Astrocyte of the spinal cord (primary cell): ENCODE results near the gene APOC1.
A peak's percentile ranks its signal among the peaks of the same experiment; 100 is the strongest.
"Not testable (repeated sequence)": the region's sequence is repeated elsewhere in the genome, so short reads cannot be mapped to it uniquely, and the experiment has no call there.

Experiments
- DNase-seq: peaks from one replicate; pipeline ENCODE4 v3.0.0; 2011; ENCODE audit warnings: low read depth, low spot score
- H3K4me3 ChIP-seq: 2 replicates; pipeline ENCODE4 v1.5.1; 2011; ENCODE audit warnings: low read depth, mild to moderate bottlenecking, low read length, moderate library complexity
- in situ Hi-C: cut with HindIII; loops from 2 replicates; pipeline ENCODE4 v1.10.0; 2017; ENCODE audit warnings: low sequenced_read_pairs
- TF ChIP-seq, protein P1 (sequence below): IDR thresholded peaks from 2 replicates; pipeline ENCODE4 v1.5.1; 2012; ENCODE audit warnings: low read depth, mild to moderate bottlenecking, low read length, inconsistent platforms

APOC1 gene

DNA sequence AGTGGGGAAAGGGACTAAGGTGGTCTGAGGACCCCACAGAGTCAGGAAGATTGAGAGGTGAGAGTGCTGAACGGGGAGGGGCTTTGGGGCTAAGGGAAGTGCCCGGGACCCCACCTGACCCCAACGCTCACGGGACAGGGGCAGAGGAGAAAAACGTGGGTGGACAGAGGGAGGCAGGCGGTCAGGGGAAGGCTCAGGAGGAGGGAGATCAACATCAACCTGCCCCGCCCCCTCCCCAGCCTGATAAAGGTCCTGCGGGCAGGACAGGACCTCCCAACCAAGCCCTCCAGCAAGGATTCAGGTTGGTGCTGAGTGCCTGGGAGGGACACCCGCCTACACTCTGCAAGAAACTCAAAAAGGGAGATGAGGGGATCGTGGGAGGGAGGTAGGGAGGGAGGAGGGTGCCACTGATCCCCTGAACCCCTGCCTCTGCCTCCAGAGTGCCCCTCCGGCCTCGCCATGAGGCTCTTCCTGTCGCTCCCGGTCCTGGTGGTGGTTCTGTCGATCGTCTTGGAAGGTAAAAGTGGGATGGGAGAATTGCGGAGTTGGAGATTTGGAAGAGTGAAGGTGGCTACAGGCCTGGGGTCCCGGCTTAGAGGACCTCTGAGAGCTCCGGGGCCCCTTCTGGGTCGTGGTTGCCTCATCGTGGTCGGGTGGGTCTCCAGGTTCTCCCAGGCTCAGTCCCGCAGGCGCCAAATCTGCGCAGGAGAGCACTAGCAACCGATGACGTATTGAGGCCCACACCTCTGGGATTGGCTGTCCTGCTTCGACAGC lies at the start of gene APOC1:
Gene APOC1 (plus strand): TSS at position 176 of the 774 bp plus-strand sequence. CDS start 284 bp downstream, at position 460.
- peak within 1 kb of the TSS; percentile 53 for H3K4me3 ChIP-seq
- in situ Hi-C loops: not testable (repeated sequence)
- peak; percentile 81 for DNase-seq

DNA sequence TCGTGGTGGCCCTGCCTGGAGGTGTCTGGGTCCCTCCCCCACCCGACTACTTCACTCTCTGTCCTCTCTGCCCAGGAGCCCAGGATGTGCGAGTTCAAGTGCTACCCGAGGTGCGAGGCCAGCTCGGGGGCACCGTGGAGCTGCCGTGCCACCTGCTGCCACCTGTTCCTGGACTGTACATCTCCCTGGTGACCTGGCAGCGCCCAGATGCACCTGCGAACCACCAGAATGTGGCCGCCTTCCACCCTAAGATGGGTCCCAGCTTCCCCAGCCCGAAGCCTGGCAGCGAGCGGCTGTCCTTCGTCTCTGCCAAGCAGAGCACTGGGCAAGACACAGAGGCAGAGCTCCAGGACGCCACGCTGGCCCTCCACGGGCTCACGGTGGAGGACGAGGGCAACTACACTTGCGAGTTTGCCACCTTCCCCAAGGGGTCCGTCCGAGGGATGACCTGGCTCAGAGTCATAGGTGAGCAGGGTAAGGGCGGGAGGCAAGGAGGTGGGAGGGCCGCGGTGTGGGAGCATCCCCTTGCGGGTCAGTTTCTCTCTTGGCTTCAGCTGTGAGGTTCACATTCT lies 49.1 kb upstream of the APOC1 start:
- in situ Hi-C loops: no loop called here
- no peak overlapping the region for H3K4me3 ChIP-seq
- DNase-seq: no peak
- TF ChIP-seq, protein P1, sequence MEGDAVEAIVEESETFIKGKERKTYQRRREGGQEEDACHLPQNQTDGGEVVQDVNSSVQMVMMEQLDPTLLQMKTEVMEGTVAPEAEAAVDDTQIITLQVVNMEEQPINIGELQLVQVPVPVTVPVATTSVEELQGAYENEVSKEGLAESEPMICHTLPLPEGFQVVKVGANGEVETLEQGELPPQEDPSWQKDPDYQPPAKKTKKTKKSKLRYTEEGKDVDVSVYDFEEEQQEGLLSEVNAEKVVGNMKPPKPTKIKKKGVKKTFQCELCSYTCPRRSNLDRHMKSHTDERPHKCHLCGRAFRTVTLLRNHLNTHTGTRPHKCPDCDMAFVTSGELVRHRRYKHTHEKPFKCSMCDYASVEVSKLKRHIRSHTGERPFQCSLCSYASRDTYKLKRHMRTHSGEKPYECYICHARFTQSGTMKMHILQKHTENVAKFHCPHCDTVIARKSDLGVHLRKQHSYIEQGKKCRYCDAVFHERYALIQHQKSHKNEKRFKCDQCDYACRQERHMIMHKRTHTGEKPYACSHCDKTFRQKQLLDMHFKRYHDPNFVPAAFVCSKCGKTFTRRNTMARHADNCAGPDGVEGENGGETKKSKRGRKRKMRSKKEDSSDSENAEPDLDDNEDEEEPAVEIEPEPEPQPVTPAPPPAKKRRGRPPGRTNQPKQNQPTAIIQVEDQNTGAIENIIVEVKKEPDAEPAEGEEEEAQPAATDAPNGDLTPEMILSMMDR: no peak

DNA sequence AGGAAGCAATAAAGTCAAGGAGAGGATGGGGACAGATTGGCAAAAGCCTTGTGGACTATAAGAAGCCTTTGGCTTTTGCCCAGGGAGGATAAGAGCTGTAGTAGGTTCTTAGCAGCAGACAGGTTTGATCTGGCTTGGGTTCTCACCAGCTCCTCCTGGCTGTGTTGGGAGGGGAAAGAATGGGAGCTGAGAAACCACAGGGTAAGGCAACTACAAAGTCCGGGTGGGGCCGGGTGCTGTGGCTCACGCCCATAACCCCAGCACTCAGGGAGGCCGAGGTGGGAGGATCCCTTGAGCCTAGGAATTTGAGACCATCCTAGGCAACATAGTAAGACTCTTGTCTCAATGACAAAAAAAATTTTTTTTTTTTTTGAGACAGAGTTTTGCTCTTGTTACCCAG lies 47.7 kb upstream of the APOC1 start:
- H3K4me3 ChIP-seq: no peak overlapping the region
- in situ Hi-C loops: no loop called here
- no peak for DNase-seq
- TF ChIP-seq, protein P1: no peak

DNA sequence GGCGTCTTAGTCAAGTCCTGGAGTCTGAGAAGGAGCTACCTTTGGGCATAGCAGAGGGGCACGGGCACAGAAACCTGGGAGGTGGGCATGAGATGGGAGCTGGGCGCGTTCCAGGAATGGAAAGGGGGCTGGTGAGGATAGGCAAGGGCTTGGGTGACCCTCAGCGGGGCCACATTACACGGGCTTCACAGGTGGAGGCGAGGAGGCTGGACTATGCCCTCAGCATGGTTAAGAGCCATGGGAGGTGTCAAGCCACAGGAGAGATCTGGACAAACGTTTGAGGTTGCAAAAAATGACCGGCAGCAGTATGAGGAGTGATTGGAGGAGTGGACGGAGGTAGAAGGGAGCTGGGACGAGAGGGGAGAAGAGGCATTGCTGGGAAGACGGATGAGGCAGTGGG lies 46.8 kb upstream of the APOC1 start:
- H3K4me3 ChIP-seq: no peak overlapping the region
- DNase-seq: no peak
- in situ Hi-C loops: no loop called here
- TF ChIP-seq, protein P1: no peak

DNA sequence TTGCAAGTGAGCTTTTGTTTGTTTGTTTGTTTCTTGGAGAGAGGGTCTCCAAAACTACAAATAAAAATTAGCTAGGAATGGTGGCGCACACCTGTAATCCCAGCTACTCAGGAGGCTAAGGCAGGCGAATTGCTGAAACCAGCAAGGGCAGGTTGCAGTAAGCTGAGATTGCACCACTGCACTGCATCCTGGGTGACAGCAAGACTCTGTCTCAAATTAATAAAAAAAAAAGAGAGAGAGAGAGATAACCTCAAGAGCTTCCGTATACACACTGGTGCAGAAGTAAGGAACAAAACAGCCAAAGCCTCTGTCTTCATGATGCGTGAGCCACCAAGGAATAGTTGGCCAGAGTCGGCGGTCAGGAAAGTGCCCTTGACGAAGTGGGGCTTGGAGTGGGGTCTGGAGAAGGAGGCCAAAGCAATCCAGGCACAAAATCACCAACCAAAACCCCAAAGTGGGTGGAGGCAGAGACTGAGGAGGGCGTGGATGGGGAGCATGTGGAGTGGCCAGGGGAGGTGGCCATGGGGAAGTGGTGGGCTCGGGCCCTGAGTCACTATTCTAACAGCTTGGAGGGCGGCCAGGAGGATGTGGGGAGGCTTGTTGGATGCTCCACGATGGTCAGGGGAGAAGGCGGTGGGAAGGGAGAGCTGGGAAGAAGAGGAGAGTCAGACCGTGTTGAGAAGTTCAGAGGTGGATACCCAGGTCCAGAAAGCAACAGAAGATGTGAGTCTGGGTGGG lies 44.5 kb upstream of the APOC1 start:
- in situ Hi-C loops: no loop called here

DNA sequence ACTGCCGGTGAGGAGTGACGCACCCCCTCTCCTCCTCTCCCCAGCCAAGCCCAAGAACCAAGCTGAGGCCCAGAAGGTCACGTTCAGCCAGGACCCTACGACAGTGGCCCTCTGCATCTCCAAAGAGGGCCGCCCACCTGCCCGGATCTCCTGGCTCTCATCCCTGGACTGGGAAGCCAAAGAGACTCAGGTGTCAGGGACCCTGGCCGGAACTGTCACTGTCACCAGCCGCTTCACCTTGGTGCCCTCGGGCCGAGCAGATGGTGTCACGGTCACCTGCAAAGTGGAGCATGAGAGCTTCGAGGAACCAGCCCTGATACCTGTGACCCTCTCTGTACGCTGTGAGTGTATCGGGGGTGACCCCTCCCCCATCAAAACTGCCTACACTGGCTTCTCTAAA lies 42.6 kb upstream of the APOC1 start:
- DNase-seq: no peak
- TF ChIP-seq, protein P1: no peak
- H3K4me3 ChIP-seq: no peak overlapping the region
- in situ Hi-C loops: no loop called here

More for the DNA sequence above, 44.5 kb upstream of the APOC1 start:
- H3K4me3 ChIP-seq: no peak overlapping the region
- TF ChIP-seq, protein P1: no peak
- DNase-seq: peak; percentile 93

DNA sequence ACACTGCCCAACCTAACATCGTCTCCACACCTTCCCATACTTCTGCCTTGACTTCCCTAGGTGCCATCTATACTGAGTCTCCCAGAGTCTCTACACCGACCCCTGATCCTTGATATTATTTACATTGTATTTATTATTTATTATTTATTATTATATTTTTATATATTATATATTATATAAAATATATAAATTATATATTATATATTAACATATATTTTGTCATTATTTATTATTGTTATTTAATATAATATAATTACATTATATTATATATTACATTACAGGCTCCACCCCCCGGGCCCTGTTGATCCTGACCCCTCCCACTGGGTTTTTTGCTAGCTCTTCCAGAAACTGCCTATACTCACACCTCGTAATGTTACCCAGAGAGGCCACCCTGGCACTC lies 41.7 kb upstream of the APOC1 start:
- no peak for DNase-seq
- H3K4me3 ChIP-seq: no peak overlapping the region
- in situ Hi-C loops: no loop called here
- TF ChIP-seq, protein P1: no peak
